Neural progenitor cell (in vitro differentiated cells): Measurements from ENCODE around the gene BMP7.

Experiments
- EZH2 ChIP-seq: fragments of 200-600 bp; sonication (generic); IDR thresholded peaks from 2 replicates; pipeline ENCODE4 v1.6.1; 2017; ENCODE audit warnings: antibody characterized with exemption, mild to moderate bottlenecking, moderate library complexity
- EZH2phosphoT487 ChIP-seq: fragments of 200-600 bp; sonication (generic); IDR thresholded peaks from 2 replicates; pipeline ENCODE4 v1.6.1; 2017; ENCODE audit warnings: antibody characterized with exemption
- TF ChIP-seq, protein P1 (sequence below): fragments of 200-600 bp; sonication (generic); IDR thresholded peaks from 2 replicates; pipeline ENCODE4 v1.5.1; 2017; ENCODE audit warnings: antibody characterized with exemption, mild to moderate bottlenecking

DNA sequence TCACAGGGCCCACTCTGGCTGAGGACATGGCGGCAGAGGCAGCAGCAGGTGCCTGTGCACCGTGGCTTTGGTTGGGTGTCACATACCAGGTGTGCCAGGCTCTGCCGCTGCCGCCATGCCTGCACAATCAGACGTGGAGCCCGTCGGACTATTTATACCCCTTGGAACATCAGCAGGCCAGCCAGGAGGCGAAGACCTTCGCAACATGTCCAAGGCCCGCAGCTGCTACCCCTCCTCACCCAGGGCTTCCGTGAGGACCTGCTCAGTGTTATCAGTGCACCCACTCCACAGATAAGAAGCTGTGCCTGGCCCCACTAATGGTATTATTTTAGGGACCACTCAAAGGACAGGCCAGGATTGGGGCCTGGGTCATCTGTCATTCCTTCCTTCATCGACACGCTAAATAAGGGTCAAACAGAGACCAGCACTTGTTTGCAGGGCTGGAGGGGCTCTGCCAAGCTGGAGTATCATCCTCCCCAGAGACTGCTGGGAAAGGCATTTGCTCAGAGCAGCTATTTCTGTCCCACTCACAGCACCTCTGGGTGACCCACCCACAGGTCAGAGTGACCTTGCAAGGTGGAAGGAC, 109.2 kb downstream of the BMP7 start:
- TF ChIP-seq EZH2 (no peak), EZH2phosphoT487 (no peak)
- TF ChIP-seq, protein P1, sequence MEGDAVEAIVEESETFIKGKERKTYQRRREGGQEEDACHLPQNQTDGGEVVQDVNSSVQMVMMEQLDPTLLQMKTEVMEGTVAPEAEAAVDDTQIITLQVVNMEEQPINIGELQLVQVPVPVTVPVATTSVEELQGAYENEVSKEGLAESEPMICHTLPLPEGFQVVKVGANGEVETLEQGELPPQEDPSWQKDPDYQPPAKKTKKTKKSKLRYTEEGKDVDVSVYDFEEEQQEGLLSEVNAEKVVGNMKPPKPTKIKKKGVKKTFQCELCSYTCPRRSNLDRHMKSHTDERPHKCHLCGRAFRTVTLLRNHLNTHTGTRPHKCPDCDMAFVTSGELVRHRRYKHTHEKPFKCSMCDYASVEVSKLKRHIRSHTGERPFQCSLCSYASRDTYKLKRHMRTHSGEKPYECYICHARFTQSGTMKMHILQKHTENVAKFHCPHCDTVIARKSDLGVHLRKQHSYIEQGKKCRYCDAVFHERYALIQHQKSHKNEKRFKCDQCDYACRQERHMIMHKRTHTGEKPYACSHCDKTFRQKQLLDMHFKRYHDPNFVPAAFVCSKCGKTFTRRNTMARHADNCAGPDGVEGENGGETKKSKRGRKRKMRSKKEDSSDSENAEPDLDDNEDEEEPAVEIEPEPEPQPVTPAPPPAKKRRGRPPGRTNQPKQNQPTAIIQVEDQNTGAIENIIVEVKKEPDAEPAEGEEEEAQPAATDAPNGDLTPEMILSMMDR, result no peak
